ENCODE data around the gene RALGAPA2. TPM values are rescaled to one million over a fixed set of nuclear protein-coding genes. Genes with fewer than 3 reads are reported as not detected.

Gene RALGAPA2
- total and polyA plus RNA-seq, 2 experiments from 2014 or later: 13.1 to 43.4 TPM

DNA sequence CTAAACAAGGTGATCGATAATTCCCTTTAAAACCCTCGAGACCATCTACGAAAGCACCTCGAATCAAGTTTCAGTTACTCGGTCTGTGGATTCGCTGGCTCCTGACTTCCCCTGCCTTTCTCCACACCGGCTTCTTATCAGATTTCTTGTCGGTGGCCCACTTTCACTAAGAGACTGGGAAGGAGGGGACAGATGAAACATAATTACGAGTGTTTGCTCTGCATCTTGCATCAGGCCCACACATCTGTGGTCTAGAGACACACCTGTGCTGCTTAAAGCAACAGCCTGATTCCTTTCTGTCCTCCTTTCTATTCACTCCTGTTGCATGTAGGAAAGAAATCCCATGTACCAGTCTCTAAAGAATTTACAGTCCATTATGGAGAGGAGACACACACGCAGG lies 306.8 kb downstream of the RALGAPA2 start (continued):
- TF ChIP-seq, protein P1, sequence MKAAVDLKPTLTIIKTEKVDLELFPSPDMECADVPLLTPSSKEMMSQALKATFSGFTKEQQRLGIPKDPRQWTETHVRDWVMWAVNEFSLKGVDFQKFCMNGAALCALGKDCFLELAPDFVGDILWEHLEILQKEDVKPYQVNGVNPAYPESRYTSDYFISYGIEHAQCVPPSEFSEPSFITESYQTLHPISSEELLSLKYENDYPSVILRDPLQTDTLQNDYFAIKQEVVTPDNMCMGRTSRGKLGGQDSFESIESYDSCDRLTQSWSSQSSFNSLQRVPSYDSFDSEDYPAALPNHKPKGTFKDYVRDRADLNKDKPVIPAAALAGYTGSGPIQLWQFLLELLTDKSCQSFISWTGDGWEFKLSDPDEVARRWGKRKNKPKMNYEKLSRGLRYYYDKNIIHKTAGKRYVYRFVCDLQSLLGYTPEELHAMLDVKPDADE (IDR thresholded peaks at IDR 0.05): no peak
- TF ChIP-seq NANOG (IDR thresholded peaks at IDR 0.05; ENCODE audit: borderline replicate concordance) (no peak), CREB1 (CRISPR knock-in tag; IDR thresholded peaks at IDR 0.05; ENCODE audit: low read depth) (no peak)

DNA sequence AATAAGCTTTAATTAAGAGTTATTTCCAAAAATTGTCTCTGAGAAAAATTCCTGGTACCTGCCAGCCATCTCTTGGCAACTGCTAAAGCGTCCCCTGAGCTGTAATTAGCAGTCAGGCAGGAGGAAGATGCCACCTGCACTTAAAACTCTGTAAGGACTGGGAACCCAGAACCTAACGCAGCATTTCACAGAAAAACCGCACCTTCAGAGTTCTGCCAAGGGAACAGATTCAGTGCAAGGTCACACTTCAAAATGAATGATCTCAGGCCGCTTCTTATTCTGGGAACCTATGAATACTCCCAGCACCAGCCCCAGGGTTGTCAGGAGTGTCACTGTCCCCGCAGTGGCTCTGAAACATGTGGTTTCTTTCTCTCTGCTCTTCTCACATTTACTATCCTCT lies 307.8 kb downstream of the RALGAPA2 start:
- Mint-ChIP-seq H3K27me3 (ENCODE audit: insufficient read depth, low read depth, poor library complexity) (peaks cover 5% of the 10 kb centered on the region), H3K4me3 (no peak overlapping the region), H3K9me3 (no peaks in the 10 kb centered on the region; the same call in 2 of the 3 replicates), H3K27ac (no peak overlapping the region), H3K36me3 (ENCODE audit: low read depth) (no peaks in the 10 kb centered on the region), H3K4me1 (peaks cover 26% of the 10 kb centered on the region)
- TF ChIP-seq, protein P2, sequence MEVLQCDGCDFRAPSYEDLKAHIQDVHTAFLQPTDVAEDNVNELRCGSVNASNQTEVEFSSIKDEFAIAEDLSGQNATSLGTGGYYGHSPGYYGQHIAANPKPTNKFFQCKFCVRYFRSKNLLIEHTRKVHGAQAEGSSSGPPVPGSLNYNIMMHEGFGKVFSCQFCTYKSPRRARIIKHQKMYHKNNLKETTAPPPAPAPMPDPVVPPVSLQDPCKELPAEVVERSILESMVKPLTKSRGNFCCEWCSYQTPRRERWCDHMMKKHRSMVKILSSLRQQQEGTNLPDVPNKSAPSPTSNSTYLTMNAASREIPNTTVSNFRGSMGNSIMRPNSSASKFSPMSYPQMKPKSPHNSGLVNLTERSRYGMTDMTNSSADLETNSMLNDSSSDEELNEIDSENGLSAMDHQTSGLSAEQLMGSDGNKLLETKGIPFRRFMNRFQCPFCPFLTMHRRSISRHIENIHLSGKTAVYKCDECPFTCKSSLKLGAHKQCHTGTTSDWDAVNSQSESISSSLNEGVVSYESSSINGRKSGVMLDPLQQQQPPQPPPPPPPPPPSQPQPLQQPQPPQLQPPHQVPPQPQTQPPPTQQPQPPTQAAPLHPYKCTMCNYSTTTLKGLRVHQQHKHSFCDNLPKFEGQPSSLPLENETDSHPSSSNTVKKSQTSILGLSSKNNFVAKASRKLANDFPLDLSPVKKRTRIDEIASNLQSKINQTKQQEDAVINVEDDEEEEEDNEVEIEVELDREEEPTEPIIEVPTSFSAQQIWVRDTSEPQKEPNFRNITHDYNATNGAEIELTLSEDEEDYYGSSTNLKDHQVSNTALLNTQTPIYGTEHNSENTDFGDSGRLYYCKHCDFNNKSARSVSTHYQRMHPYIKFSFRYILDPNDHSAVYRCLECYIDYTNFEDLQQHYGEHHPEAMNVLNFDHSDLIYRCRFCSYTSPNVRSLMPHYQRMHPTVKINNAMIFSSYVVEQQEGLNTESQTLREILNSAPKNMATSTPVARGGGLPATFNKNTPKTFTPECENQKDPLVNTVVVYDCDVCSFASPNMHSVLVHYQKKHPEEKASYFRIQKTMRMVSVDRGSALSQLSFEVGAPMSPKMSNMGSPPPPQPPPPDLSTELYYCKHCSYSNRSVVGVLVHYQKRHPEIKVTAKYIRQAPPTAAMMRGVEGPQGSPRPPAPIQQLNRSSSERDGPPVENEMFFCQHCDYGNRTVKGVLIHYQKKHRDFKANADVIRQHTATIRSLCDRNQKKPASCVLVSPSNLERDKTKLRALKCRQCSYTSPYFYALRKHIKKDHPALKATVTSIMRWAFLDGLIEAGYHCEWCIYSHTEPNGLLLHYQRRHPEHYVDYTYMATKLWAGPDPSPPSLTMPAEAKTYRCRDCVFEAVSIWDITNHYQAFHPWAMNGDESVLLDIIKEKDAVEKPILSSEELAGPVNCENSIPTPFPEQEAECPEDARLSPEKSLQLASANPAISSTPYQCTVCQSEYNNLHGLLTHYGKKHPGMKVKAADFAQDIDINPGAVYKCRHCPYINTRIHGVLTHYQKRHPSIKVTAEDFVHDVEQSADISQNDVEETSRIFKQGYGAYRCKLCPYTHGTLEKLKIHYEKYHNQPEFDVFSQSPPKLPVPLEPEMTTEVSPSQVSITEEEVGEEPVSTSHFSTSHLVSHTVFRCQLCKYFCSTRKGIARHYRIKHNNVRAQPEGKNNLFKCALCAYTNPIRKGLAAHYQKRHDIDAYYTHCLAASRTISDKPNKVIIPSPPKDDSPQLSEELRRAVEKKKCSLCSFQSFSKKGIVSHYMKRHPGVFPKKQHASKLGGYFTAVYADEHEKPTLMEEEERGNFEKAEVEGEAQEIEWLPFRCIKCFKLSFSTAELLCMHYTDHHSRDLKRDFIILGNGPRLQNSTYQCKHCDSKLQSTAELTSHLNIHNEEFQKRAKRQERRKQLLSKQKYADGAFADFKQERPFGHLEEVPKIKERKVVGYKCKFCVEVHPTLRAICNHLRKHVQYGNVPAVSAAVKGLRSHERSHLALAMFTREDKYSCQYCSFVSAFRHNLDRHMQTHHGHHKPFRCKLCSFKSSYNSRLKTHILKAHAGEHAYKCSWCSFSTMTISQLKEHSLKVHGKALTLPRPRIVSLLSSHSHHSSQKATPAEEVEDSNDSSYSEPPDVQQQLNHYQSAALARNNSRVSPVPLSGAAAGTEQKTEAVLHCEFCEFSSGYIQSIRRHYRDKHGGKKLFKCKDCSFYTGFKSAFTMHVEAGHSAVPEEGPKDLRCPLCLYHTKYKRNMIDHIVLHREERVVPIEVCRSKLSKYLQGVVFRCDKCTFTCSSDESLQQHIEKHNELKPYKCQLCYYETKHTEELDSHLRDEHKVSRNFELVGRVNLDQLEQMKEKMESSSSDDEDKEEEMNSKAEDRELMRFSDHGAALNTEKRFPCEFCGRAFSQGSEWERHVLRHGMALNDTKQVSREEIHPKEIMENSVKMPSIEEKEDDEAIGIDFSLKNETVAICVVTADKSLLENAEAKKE (CRISPR knock-in tag; IDR thresholded peaks at IDR 0.05): no peak
- no peak for TF ChIP-seq JUNB (IDR thresholded peaks at IDR 0.05; ENCODE audit: unreplicated experiment)
- Histone ChIP-seq H3K9me2 (ENCODE audit: insufficient read depth) (no peaks in the 10 kb centered on the region), H3F3A (replicated peaks; ENCODE audit: low read depth) (no peaks in the 10 kb centered on the region), H3K4me1 (ENCODE audit: insufficient read depth) (peaks cover 3% of the 10 kb centered on the region; the same call in 1 of the 2 replicates), H3K4me2 (no peak overlapping the region), H3K27ac (ENCODE audit: low read depth) (no peak overlapping the region), H3K4me3 (no peak overlapping the region), H3K79me2 (replicated peaks; ENCODE audit: insufficient read depth) (no peaks in the 10 kb centered on the region), H2AFZ (no peak overlapping the region), H3K27me3 (ENCODE audit: insufficient read depth) (no peaks in the 10 kb centered on the region), H4K20me1 (replicated peaks; ENCODE audit: insufficient read depth) (no peaks in the 10 kb centered on the region), H3K36me3 (ENCODE audit: insufficient read depth) (no peaks in the 10 kb centered on the region)
- ATAC-seq (no peak), DNase-seq (ENCODE audit: low spot score) (no peak)
